HCT116 (cell line): ENCODE data around the gene CLEC10A. TPM values are rescaled to one million over a fixed set of nuclear protein-coding genes. Genes with fewer than 3 reads are reported as not detected.

Source experiments
- ATAC-seq: fragments of 200-7000 bp; cut with Tn5 transposase; 2 replicates; pipeline ENCODE4 v1.9.1; 2020; ENCODE audit warnings: mild to moderate bottlenecking, moderate library complexity
- BruUV-seq: library from RNA; stranded (reverse); fragments of 400-500 nt; replicated peaks from 2 replicates; lab custom pipeline; 2021; lab: Mats Ljungman, UMichigan
- CTCF ChIA-PET: fragments of 300-600 bp; sonication (Branson Sonifier 250); formaldehyde crosslinking; loops from one replicate; lab custom pipeline; 2021; ENCODE audit warnings: antibody characterized with exemption; lab: Charles Lee
- POLR2A ChIA-PET: fragments of 300-600, 350-600 bp; sonication (Branson Sonifier 250); formaldehyde crosslinking; loops from one replicate; lab custom pipeline; 2021; ENCODE audit warnings: antibody characterized with exemption; lab: Charles Lee
- RAD21 ChIA-PET, 2 experiments: fragments of 300-600 bp; sonication (Branson Sonifier 250); formaldehyde crosslinking; loops; one replicate each; lab custom pipeline; 2023; ENCODE audit warnings: low total read pairs in 2 of 2; ENCODE audit not compliant: uncharacterized antibody in 2 of 2, unreplicated experiment in 2 of 2, low non-redundant PET in 1 of 2; lab: Charles Lee
- DNase-seq: peaks from one replicate; pipeline ENCODE4 v3.0.0-alpha.2; 2010; ENCODE audit warnings: low read depth, low spot score
- H2AFZ ChIP-seq: fragments of 200-600 bp; shearing (Covaris generic), sonication (generic); 2 replicates; pipeline ENCODE4 v1.6.1; 2017; ENCODE audit warnings: low read depth, mixed run types, mixed read lengths, antibody characterized with exemption, low read length; ENCODE audit not compliant: poor library complexity, severe bottlenecking
- H3K27ac ChIP-seq: 2 replicates; pipeline ENCODE4 v1.5.1; 2012; ENCODE audit warnings: low read depth, low read length
- H3K27me3 ChIP-seq: fragments of 200-600 bp; sonication (generic); 2 replicates; pipeline ENCODE4 v1.6.1; 2016; ENCODE audit warnings: mixed run types, low read length, mixed read lengths; ENCODE audit not compliant: insufficient read depth
- H3K36me3 ChIP-seq, 2 experiments: fragments of 200-500 bp in 1 of 2; fragments of 200-600 bp in 1 of 2; sonication (Bioruptor generic) in 1 of 2; sonication (generic) in 1 of 2; 2 replicates each; pipeline versions ENCODE4 v1.5.1 to v1.6.1; 2014 to 2016; ENCODE audit warnings: low read length in 2 of 2, inconsistent platforms in 1 of 2, mixed read lengths in 1 of 2, mixed run types in 1 of 2; ENCODE audit not compliant: insufficient read depth in 2 of 2, control insufficient read depth in 1 of 2
- H3K4me1 ChIP-seq, 2 experiments: fragments of 200-600 bp in 1 of 2; sonication (generic) in 1 of 2; 2 replicates each; pipeline versions ENCODE4 v1.5.1 to v1.6.1; 2012 to 2017; ENCODE audit warnings: low read length in 2 of 2, inconsistent platforms in 1 of 2, mild to moderate bottlenecking in 1 of 2, mixed read lengths in 1 of 2, mixed run types in 1 of 2, moderate library complexity in 1 of 2; ENCODE audit not compliant: insufficient read depth in 2 of 2, control insufficient read depth in 1 of 2
- H3K4me2 ChIP-seq: fragments of 200-600 bp; sonication (generic); 2 replicates; pipeline ENCODE4 v1.6.1; 2017; ENCODE audit warnings: mixed run types, low read length, mixed read lengths
- H3K4me3 ChIP-seq, 2 experiments: fragments of 200-600 bp in 1 of 2; sonication (generic) in 1 of 2; replicated peaks in 1 of 2; 2 replicates each; pipeline ENCODE4 v1.5.1; 2011 to 2016; ENCODE audit warnings: low read length in 2 of 2, control low read depth in 1 of 2, low read depth in 1 of 2, mild to moderate bottlenecking in 1 of 2, mixed read lengths in 1 of 2, mixed run types in 1 of 2
- H3K79me2 ChIP-seq: fragments of 200-600 bp; sonication (generic); 2 replicates; pipeline ENCODE4 v1.6.1; 2017; ENCODE audit warnings: mild to moderate bottlenecking, mixed run types, low read length, moderate library complexity, mixed read lengths; ENCODE audit not compliant: insufficient read depth
- H3K9ac ChIP-seq: fragments of 200-600 bp; sonication (generic); 2 replicates; pipeline ENCODE4 v1.6.1; 2016; ENCODE audit warnings: low read length, mixed read lengths
- H3K9me2 ChIP-seq: fragments of 200-600 bp; sonication (generic), shearing (Covaris generic); 2 replicates; pipeline ENCODE4 v1.6.1; 2017; ENCODE audit warnings: mixed run types, mild to moderate bottlenecking, moderate library complexity; ENCODE audit not compliant: insufficient read depth
- H3K9me3 ChIP-seq, 2 experiments: fragments of 200-500 bp in 1 of 2; fragments of 200-600 bp in 1 of 2; sonication (Bioruptor generic) in 1 of 2; sonication (generic) in 1 of 2; 2 replicates each; pipeline ENCODE4 v1.6.1; 2014 to 2017; ENCODE audit warnings: low read length in 2 of 2, mixed read lengths in 2 of 2, inconsistent platforms in 1 of 2, low read depth in 1 of 2, mild to moderate bottlenecking in 1 of 2, mixed run types in 1 of 2, moderate library complexity in 1 of 2; ENCODE audit not compliant: control insufficient read depth in 1 of 2, insufficient read depth in 1 of 2
- H4K20me1 ChIP-seq: fragments of 200-600 bp; sonication (generic), shearing (Covaris generic); 2 replicates; pipeline ENCODE4 v1.6.1; 2017; ENCODE audit warnings: mixed run types, mild to moderate bottlenecking, moderate library complexity; ENCODE audit not compliant: insufficient read depth
- CBX3 ChIP-seq: IDR thresholded peaks from 2 replicates; pipeline ENCODE4 v1.6.1; 2012; ENCODE audit warnings: low read depth
- EGR1 ChIP-seq: IDR thresholded peaks from 2 replicates; pipeline ENCODE4 v1.6.1; 2012; ENCODE audit warnings: low read depth
- ELF1 ChIP-seq: IDR thresholded peaks from 2 replicates; pipeline ENCODE4 v1.6.1; 2012; ENCODE audit warnings: low read depth, borderline replicate concordance
- FOSL1 ChIP-seq: IDR thresholded peaks from 2 replicates; pipeline ENCODE4 v1.6.1; 2012; ENCODE audit warnings: low read depth
- JUND ChIP-seq: IDR thresholded peaks from 2 replicates; pipeline ENCODE4 v1.6.1; 2012
- POLR2A ChIP-seq: IDR thresholded peaks from 2 replicates; pipeline ENCODE4 v1.7.0; 2011; ENCODE audit warnings: borderline replicate concordance; ENCODE audit not compliant: insufficient read depth, insufficient read length; ENCODE audit errors: extremely low read depth
- POLR2AphosphoS5 ChIP-seq: IDR thresholded peaks from 2 replicates; pipeline ENCODE4 v1.6.1; 2011; ENCODE audit warnings: mild to moderate bottlenecking, low read depth, low read length, moderate library complexity
- RAD21 ChIP-seq: IDR thresholded peaks from 2 replicates; pipeline ENCODE4 v1.6.1; 2012; ENCODE audit warnings: low read depth, mild to moderate bottlenecking
- SIN3A ChIP-seq: IDR thresholded peaks from 2 replicates; pipeline ENCODE4 v1.6.1; 2012; ENCODE audit warnings: low read depth
- SP1 ChIP-seq: IDR thresholded peaks from 2 replicates; pipeline ENCODE4 v1.6.1; 2012; ENCODE audit warnings: low read depth
- SRF ChIP-seq: IDR thresholded peaks from 2 replicates; pipeline ENCODE4 v1.6.1; 2012; ENCODE audit warnings: low read depth
- TCF7L2 ChIP-seq: IDR thresholded peaks from 2 replicates; pipeline ENCODE4 v1.7.0; 2011; ENCODE audit warnings: borderline replicate concordance, inconsistent platforms; ENCODE audit not compliant: insufficient read depth, insufficient read length; ENCODE audit errors: extremely low read depth
- YY1 ChIP-seq: IDR thresholded peaks from 2 replicates; pipeline ENCODE4 v1.6.1; 2011; ENCODE audit warnings: low read length, low read depth, moderate library complexity, mild to moderate bottlenecking; ENCODE audit not compliant: insufficient replicate concordance; ENCODE audit errors: extremely low read depth
- ZFX ChIP-seq: fragments of 450-650 bp; IDR thresholded peaks from 2 replicates; pipeline ENCODE4 v1.6.1; 2017
- ZNF274 ChIP-seq: fragments of 200-500 bp; sonication (Bioruptor generic); IDR thresholded peaks from 2 replicates; pipeline ENCODE4 v1.6.1; 2014; ENCODE audit warnings: mild to moderate bottlenecking, low read depth, low read length, inconsistent platforms
- intact Hi-C: fragments of 100-400 bp; cut with micrococcal nuclease; formaldehyde crosslinking; loops from 2 replicates; pipeline ENCODE4 v1.10.0; 2022
- total RNA-seq: library from RNA; stranded (reverse); gene quantifications from one replicate; pipeline ENCODE4 v1.2.1, GENCODE V29; 2021; ENCODE audit not compliant: unreplicated experiment
- TF ChIP-seq, protein P1 (sequence below): IDR thresholded peaks from 2 replicates; pipeline ENCODE4 v1.6.1; 2012
- TF ChIP-seq, protein P2 (sequence below), 3 experiments: fragments of 200-600 bp in 1 of 3; sonication (generic) in 1 of 3; IDR thresholded peaks in 2 of 3; conservative IDR thresholded peaks in 1 of 3; 2 replicates each; pipeline ENCODE4 v1.5.1; 2012 to 2017; ENCODE audit warnings: low read depth in 2 of 3, low read length in 2 of 3, antibody characterized with exemption in 1 of 3, borderline replicate concordance in 1 of 3, control low read depth in 1 of 3, mild to moderate bottlenecking in 1 of 3, mixed read lengths in 1 of 3, mixed run types in 1 of 3, moderate library complexity in 1 of 3; ENCODE audit not compliant: insufficient read depth in 1 of 3
- TF ChIP-seq, protein P3 (sequence below): IDR thresholded peaks from 2 replicates; pipeline ENCODE4 v1.6.1; 2012

The CLEC10A gene
- total RNA-seq, 1 experiment from 2014 or later, result not detected

DNA sequence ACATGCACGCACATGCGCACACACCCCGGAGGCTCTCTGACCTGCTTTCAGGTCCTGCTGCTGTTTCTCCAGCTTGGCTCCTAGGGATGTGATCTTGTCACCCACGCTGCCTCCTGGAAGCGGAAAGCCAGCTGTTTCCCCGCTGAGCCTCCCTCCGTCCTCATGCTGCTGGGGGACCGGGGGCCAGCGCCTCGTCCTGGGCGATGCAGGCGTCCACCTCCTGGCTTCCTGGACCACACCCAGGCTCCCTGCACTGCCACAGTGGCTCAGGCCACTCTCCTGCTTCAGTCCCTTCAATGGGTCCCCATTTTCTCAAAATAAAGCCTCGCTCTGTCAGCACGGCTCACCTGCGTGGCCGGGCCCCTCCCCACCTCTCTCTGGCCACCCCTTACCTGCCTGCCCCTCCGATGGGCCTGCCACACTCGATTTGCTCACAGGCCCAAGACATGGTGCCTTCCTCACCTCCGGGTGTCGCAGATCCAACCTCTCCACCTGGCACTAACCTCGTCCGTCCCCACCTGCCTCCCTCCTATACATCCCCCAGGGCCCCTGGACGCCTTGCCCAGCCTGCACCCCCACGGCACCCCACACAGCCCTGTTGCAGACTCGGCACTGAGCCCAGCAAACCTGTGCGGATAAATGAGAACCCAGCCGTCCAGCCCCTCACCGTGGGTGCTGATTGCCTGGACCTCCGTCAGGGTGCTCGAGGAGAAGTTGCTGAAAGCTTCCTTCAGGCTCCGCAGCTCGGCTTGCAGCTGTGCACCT is 27.9 kb upstream of the CLEC10A start:
- DNase-seq (no peak), ATAC-seq (no peak)
- CTCF ChIA-PET, result no interaction called here
- no peaks in the 10 kb centered on the region for H3K36me3 ChIP-seq
- RAD21 ChIA-PET, result no interaction called here
- no peaks in the 10 kb centered on the region for H3K79me2 ChIP-seq
- intact Hi-C loops, result no loop called here
- BruUV-seq, result no TSS peak
- POLR2A ChIA-PET, result no interaction called here
- H3K4me3 ChIP-seq, result no peak overlapping the region
- no peak overlapping the region for H3K27ac ChIP-seq
- H3K4me2 ChIP-seq, result no peak overlapping the region
- TF ChIP-seq CBX3 (no peak), TCF7L2 (no peak), SP1 (no peak), POLR2A (no peak), POLR2AphosphoS5 (no peak), SRF (no peak), EGR1 (no peak), FOSL1 (no peak), RAD21 (no peak), ELF1 (no peak), ZNF274 (no peak), ZFX (no peak), SIN3A (no peak), JUND (no peak), YY1 (no peak)
- TF ChIP-seq, protein P1, sequence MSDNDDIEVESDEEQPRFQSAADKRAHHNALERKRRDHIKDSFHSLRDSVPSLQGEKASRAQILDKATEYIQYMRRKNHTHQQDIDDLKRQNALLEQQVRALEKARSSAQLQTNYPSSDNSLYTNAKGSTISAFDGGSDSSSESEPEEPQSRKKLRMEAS, result no peak
- TF ChIP-seq, protein P2, sequence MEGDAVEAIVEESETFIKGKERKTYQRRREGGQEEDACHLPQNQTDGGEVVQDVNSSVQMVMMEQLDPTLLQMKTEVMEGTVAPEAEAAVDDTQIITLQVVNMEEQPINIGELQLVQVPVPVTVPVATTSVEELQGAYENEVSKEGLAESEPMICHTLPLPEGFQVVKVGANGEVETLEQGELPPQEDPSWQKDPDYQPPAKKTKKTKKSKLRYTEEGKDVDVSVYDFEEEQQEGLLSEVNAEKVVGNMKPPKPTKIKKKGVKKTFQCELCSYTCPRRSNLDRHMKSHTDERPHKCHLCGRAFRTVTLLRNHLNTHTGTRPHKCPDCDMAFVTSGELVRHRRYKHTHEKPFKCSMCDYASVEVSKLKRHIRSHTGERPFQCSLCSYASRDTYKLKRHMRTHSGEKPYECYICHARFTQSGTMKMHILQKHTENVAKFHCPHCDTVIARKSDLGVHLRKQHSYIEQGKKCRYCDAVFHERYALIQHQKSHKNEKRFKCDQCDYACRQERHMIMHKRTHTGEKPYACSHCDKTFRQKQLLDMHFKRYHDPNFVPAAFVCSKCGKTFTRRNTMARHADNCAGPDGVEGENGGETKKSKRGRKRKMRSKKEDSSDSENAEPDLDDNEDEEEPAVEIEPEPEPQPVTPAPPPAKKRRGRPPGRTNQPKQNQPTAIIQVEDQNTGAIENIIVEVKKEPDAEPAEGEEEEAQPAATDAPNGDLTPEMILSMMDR (IDR thresholded peaks at IDR 0.05 in 2 of 3, conservative IDR thresholded peaks at IDR 0.05 in 1 of 3; ENCODE audit: borderline replicate concordance in 1 of 3, insufficient read depth in 1 of 3, low read depth in 2 of 3, low read length in 2 of 3), result no peak
- TF ChIP-seq, protein P3, sequence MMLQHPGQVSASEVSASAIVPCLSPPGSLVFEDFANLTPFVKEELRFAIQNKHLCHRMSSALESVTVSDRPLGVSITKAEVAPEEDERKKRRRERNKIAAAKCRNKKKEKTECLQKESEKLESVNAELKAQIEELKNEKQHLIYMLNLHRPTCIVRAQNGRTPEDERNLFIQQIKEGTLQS, result no peak
- no peaks in the 10 kb centered on the region for H4K20me1 ChIP-seq
- no peak overlapping the region for H3K9ac ChIP-seq
- no peaks in the 10 kb centered on the region for H3K9me2 ChIP-seq
- H3K9me3 ChIP-seq, result no peaks in the 10 kb centered on the region
- peaks cover 4% of the 10 kb centered on the region; the same call in 1 of the 2 replicates for H3K27me3 ChIP-seq
- no peaks in the 10 kb centered on the region for H3K4me1 ChIP-seq
- H2AFZ ChIP-seq, result no peak overlapping the region
